ENCODE measurements around the gene ZNF2.

Gene ZNF2

GRCh38 chr2:95206096-95206495, 40.5 kb downstream of the ZNF2 start:
- no peak for DNase-seq (ENCODE audit: low spot score)

- DNase-seq (ENCODE audit: low spot score) = peak; percentile 72
These were observed 41.7 kb downstream of the ZNF2 start, which contains the start of gene ZNF892 for GRCh38 chr2:95207111-95207961. TSS of gene ZNF892 (plus strand) at chr2:95207521. CDS start at chr2:95207816, 295 bp downstream.

GRCh38 chr2:95208106-95208505, 42.5 kb downstream of the ZNF2 start:
- no peak for DNase-seq (ENCODE audit: low spot score)

- no peak for DNase-seq (ENCODE audit: low spot score)
These were observed 49.5 kb downstream of the ZNF2 start for GRCh38 chr2:95215018-95215612.

- DNase-seq (ENCODE audit: low spot score) = no peak
These were observed 54.8 kb downstream of the ZNF2 start for GRCh38 chr2:95220449-95220848.

- no peak for DNase-seq (ENCODE audit: low spot score)
These were observed 60.0 kb downstream of the ZNF2 start for GRCh38 chr2:95225658-95226057.

GRCh38 chr2:95231723-95232122, 66.1 kb downstream of the ZNF2 start:
- DNase-seq (ENCODE audit: low spot score) = no peak

GRCh38 chr2:95232232-95232631, 66.6 kb downstream of the ZNF2 start:
- no peak for DNase-seq (ENCODE audit: low spot score)
